ENCODE measurements around the gene GSN.

Gene GSN

DNA sequence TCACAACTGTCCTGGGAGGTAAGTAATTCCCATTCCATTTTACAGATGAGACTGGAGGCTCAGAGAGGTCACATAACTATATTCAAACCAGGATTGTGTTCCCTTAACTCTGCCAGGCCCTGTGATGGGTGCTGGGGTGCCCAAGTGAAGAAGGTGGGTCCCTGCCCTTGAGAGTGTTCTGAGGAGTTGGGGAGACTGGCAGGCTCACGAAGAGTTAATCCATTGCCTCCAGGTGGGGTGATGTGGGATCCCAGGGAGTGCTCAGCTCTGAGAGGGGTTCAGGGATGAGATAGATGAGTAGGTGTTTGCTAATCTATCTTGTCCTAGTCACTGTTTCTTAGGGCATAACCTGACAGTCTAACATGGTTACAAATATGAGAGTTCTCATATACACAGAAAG is 36.7 kb downstream of the GSN start:
- no peak for DNase-seq

DNA sequence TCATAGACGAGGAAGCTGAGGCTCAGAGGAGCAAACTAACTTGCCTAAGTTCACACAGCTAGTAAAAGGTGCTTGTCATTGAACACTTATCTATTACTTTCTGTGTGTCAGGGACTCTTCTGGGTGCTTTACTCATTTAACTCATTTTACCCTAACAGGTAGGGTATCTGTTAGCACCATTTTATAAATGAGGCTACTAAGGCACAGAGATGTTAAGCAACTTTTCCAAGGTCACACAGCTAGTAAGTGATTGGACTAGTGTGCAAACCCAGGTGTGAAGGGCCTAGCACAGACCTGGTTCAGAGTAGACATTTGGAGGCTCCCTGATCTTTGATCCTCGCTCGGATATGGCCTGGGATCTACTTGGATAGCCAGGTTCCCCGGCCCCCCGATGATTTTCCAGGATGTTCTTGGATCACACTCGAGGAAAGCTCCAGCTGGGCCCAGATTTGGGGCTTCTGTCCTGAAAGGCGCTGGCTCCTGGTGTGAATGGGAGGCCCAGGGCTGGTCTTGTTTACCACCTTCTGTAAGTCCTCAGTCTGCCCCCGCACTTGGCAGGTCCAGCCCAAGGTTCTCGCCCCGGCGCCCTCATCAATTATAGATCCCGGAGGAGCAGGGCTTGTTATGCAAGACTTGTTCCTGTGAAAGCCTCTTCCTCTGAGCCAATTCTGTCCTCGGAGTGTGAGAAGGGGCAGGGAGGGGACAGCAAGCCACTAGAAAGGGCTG is 37.5 kb downstream of the GSN start:
- DNase-seq = no peak

DNA sequence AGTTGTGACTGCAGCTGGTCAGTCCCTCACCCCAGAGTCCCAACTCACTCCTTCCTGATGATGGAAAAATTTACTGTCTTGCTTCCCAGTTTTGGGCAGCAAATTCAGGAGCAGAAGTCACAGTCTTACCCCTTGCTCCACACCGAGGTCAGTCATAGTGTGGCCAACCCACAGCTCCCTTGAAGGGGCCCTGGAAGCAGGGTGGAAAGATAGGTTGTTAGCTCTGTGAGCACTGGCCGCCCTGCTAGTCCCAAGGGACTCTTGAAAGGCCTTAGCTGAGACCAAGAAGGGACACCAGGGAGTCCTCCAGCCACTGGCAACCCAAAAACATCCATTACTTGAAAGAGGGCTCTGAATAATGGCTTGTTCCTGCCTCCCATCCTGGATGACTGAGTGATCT is 40.0 kb downstream of the GSN start:
- no peak for DNase-seq

DNA sequence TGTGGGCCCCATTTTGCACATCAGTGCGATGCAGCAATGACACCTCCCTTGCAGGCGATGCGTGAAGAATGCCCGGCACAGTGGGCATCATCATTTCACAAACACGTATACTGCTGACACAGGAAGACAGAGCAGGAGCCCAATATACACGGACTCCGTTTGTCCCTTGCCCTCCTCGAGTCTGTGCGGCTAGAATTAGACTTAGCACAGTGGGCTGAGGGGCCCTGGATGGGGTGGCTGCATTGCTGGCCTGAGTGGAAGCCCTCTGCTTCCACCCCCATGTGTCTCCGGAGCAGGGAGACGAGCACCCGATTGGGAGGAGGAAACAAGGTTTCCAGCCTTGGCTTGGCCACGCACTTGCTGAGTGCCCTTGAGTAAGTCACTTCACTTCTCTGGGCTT is 40.8 kb downstream of the GSN start:
- DNase-seq = no peak

DNA sequence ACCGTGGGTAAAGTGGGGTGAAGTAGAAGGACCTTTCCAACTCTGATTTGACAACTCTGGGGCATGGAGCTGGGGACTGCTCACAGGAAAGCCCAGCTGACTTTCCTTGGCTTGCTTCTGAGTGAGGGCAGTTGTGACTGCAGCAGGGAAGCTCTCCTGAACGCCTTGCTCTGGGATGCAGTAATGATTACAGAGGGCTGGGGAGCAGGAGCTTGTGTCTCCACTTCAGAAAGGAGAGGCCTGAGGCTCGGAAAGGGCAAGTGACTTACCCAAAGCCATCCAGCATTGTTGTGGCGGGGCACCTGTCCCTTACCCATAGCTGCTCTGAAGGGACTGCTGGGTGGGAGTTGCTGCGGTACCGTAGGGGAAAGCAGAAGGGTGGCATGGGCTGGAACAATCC is 41.2 kb downstream of the GSN start:
- no peak for DNase-seq

DNA sequence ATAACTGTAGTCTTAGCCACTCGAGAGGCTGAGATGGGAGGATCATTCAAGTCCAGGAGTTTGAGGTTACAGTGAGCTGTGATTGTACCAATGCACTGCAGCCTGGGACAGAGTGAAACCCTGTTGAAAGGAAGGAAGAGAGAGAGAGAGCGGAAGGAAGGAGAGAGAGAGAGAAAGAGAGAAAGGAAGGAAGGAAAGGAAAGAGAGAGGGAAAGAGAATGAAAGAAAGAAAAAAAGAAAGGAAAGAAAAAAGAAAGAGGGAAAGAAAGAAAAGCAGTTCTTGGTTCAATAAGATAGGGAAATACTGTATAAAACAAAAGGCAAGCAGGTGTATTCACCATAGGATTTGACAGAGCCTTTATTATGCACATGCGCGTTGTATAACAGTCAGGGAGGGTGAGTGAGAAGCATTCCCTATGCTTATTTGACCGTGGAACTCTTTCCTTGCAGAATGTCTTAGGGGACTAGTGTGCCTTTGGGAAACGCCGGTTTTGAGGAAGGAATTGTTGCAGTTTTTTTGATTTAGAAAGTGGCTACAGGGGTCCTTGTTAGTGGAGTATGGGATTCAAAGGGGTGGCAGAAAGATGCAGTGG is 42.0 kb downstream of the GSN start:
- DNase-seq = no peak

DNA sequence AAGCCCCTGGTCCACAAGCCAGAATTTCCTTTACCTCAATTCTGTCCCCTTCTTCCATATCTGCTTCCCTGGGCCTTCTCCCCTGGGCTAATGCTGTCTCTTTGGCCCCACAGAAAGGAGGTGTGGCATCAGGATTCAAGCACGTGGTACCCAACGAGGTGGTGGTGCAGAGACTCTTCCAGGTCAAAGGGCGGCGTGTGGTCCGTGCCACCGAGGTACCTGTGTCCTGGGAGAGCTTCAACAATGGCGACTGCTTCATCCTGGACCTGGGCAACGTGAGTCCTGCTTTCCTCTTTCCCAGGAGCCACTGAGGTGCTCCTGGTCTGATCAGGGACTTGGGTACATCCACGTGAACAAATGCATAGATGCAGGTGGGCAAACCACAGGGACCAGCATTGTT is 42.6 kb downstream of the GSN start:
- DNase-seq = no peak

DNA sequence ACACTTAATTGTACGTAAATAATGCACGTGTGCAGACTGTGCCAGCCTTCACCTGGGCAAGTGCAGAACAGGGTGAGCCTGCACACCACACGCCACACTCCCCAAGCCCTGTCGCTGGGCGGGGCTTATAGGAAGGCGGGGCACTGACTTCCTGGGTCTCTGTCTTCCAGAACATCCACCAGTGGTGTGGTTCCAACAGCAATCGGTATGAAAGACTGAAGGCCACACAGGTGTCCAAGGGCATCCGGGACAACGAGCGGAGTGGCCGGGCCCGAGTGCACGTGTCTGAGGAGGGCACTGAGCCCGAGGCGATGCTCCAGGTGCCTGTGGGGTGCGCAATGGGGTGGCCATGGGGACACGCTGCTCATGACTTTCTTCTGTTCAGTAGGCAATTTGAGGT is 44.2 kb downstream of the GSN start:
- DNase-seq = no peak

DNA sequence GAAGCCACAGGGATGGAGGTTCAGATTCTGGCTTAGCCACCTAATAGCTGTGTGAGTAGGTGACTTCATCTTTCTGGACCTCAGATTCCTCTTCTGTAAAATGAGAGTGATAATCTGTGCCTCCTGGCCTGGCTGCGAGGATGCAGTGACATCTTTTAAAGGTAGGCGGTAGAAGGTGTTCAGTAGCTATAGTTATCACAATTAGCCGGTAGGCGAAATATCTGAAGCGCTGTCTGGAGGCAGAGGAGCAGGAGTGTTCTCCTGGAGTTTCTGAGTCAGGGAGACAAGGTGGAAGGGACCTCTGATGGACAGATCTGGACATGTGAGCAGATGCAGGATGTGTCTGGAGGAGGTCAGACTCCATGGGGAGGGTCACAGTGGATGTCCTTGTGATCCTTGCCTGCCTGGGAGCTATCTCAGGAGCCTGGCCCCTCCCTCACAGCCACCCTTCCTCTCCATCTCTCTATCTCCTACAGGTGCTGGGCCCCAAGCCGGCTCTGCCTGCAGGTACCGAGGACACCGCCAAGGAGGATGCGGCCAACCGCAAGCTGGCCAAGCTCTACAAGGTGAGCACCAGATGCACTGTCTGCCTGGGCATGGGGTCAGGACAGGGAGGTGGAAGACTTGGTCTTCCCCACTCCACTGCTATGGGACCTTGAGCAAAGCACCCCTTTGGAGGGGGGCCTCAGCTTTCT is 45.6 kb downstream of the GSN start:
- no peak for DNase-seq

DNA sequence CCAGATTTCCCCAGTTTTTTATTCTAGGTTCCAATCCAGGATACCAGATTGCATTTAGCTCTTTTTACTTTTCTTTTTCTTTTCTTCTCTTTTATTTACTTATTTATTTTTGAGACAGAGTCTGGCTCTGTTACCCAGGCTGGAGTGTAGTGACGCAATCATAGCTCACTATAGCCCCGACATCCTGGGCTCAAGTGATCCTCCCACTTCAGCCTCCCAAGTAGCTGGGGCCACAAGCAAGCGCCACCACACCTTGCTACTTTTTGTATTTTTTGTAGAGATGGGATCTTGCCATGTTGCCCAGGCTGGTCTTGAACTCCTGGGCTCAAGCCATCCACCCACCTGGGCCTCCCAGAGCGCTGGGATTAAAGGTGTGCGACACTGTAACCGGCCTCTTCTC is 48.4 kb downstream of the GSN start:
- no peak for DNase-seq

DNA sequence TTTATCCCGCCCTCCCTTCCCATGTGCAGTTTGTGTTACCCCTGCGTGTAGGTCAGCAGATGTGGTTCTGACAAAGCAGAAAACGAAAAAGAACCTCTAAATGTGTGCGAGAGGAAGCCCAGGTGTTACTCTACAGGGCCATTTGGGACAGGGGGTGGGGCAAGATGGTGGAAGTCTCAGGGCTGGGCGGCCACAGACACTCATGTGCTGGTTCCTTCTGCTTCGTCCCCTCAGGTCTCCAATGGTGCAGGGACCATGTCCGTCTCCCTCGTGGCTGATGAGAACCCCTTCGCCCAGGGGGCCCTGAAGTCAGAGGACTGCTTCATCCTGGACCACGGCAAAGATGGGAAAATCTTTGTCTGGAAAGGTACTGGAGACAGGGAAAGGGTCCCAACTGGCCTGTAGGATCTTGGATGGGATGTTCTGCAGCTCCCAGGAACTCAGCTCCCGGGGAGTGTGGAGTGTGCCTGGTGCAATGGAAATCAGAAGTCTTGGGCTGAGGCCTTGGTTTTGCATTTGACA is 49.0 kb downstream of the GSN start:
- DNase-seq = no peak

DNA sequence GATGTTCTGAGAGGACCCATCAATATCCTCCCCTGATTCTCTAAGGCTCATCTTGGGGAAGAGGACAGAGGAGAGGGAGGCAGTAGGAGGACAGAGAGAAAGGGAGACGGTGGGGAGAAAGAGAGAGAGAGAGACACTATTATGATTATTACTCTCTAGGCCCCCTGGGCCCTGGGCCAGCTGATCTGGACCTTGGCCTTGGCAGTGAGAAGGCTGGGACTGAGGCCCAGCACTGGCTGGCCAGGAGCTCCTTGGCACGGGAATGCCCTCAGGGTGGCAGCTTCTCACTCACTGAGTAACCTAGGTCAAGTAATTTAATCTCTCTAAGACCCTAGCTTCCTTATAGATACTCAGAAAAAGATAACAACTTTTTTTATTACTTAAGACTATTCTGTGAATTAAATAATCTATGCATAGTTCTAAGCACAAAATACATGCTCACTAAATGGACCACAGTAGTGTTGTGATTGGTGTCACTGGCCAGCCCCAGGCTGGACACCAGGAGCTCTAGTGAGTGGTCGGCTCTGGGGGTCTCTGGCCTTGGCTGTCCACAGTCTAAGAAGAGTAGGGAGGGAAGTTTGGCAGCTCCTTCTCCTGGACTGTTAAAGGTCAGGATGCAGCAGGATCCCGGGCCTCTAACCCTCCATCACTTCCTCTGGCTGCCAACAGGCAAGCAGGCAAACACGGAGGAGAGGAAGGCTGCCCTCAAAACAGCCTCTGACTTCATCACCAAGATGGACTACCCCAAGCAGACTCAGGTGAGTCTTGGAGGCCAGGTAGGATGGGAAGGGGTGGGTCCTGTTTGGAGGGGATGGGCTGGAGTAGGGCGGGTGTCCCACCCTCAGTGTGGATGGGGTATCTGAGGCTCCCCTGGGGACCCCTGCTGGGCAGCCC is 50.0 kb downstream of the GSN start:
- no peak for DNase-seq

DNA sequence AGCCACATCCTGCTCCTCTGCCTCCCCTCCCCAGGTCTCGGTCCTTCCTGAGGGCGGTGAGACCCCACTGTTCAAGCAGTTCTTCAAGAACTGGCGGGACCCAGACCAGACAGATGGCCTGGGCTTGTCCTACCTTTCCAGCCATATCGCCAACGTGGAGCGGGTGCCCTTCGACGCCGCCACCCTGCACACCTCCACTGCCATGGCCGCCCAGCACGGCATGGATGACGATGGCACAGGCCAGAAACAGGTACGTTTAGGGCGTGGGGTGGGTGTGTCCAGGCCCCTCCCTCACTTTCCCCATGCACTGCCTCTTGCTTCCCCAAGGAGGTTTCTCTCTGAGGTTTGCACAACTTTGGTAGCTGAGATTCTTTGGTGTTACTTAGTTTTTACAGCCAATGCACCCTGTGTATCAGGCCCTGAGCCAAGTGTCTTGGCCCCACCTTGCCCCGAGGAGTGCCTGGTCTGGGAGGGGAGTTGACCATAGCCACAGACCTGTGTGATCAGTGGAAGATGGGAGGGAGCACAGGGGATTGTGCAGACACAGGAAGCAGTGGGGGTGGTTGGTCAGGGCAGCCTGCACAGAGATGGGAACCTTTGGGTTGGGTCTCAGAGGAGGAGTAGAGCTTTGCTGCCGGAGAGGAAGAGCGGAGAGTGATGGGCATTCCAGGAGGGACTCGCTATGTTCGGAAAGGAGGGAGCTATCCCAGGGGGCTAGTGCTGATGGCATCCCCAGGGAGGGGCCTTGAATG is 50.8 kb downstream of the GSN start:
- DNase-seq = no peak

DNA sequence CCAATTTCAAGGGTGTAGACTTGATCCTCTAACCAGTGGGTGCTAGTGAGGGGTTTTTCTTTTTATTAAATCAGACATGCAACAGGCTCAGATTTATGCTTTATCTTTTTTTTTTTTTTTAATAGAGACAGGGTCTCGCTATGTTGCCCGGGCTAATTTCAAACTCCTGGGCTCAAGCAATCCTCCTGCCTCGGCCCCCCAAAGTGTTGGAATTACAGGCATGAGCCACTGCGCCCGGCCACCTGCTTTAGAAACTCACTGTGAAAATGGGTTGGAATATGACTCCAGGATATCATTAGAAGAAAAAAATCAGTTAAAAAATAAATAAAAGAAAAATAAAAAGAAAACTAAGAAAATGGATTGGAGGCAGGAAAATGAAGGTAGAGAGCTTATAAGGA is 51.4 kb downstream of the GSN start:
- no peak for DNase-seq

DNA sequence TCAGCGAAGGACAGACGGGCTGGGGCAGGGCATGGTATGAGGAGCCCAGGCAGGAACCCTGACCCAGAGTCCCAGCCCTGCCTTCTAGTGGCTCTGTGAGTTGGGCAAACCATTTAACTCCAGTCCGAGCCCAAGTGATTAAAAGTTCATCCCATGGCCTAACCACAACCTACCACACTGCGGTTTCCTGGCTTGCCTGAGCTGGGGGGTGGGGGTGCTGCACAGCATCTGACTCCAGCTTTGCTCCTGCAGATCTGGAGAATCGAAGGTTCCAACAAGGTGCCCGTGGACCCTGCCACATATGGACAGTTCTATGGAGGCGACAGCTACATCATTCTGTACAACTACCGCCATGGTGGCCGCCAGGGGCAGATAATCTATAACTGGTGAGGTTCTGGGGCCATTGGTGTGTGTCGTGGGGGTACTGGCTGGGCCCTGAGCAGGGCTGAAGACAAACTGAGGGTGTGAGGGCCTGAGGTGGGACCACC is 53.1 kb downstream of the GSN start:
- peak in 1 of 2 donors; percentile 31 for DNase-seq

DNA sequence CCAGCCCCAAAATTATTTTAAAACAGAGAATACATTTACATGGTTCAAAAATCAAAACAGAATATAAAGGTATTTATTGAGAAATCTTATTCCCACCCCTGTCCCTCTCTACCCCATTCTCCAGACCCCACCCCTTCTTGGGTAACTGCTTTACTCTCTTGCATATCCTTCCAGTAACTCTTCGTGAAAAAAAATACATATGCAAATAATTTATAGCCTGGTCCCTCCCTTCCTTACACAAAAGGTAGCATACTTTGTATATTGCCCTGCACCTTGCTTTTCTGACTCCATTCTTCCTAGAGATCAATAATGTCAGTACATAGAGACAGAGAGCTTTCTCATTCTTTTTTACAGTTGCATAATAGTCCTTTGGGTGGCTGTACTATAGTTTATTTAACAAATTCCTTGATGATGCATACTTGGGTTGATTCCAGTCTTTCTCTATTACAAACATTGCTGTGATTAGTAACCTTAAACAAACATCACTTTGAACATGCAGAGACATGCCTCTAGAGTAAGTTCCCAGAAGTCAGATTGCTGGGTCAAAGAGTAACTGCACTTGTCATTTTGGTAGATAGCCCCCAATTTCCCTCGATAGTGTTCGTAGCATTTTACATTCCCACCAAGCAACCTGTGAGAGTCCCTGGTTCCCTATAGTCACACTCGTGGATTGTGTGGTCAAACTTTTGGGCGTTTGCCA is 54.2 kb downstream of the GSN start:
- no peak for DNase-seq

DNA sequence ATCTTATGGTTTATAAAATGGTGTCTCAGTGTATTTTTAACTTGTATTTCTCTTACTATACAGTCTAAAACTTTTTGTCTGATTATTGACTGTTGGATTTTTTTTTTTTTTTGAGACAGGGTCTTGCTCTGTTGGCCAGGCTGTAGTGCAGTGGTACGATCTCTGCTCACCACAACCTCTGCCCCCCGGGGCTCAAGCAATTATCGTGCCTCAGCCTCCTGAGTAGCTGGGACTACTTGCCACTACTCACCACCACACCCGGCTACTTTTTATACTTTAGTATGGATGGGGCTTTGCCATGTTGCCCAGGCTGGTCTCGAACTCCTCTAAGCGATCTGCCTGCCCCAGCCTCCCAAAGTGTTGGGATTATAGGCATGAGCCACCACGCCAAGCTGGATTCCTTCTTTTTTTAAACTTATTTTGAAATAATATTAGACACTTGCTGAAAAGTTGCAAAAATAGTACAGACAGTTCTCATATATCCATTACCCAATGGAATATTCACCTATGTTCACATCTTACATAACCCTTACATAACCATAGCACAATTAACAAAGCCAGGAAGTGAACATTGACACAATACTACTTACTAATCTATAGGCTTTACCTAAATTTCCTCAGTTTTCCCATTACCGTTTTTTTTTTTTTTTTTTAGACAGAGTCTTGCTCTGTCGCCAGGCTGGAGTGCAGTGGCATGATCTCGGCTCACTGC is 54.9 kb downstream of the GSN start:
- no peak for DNase-seq

DNA sequence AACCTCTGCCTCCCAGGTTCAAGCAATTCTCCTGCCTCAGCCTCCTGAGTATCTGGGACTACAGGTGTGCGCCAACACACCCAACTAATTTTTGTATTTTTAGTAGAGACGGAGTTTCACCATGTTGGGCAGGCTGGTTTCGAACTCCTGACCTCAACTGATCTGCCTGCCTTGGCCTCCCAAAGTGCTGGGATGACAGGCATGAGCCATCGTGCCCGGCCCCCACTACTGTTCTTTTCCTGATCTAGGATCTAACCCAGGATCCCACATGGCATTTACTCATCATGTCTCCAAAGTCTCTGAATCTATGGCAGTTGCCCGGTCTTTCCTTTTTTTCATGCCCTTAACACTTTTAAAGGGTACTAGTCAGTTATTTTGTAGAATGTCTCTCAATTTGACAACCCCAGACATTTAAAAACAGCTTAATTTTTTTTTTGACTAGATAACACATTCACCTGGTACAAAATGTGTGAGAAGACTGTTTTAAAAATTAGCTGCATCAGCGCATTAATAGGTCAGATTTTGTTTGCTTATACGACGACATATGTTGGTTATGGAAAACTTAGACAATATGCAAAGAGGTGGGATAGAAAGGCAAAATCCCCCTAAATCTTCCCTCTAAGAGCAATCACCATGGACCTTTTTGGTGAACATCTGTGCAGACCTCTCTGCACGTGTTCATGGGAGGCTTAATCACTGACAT is 55.6 kb downstream of the GSN start:
- DNase-seq = no peak

DNA sequence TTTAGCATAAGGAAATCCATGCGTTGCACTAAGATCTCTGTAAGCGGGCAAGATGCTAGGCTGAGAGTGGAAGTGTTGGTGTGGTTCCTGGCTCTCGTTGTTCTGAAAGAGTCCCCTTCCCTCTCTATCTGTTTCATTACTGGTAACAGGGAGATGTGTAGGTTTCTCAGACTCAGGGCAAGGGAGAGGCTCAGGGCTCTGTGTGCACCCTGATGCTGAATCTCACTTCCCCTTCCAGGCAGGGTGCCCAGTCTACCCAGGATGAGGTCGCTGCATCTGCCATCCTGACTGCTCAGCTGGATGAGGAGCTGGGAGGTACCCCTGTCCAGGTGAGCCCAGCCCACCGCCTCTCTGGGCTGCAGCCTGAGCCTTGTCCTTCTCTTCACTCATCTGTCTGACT is 56.4 kb downstream of the GSN start:
- DNase-seq = no peak

DNA sequence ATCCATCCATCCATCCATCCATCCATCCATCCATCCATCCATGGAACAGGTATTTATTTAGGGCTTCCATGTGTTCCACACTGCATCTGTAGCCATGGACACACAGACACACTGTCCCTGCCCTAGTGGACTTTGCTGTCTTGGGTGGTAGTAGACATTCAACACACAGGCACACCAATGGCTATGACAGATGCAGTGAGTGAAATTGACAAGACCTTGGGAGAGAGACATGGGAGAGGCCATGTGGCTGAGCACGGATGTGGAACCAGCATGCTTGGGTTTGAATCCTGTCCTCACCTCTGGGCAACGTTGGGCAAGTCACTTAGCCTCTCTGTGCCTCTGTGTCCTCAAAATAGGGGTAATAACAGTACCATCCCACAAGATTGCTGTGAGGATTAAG is 56.8 kb downstream of the GSN start:
- no peak for DNase-seq

Data from CD4-positive, alpha-beta T cell treated with Interleukin-4 for 1 hour (primary cell).